Body of pancreas (tissue), 4 donors: Measurements from ENCODE around the gene KIAA1549.

Source experiments
- CTCF ChIP-seq, 7 experiments: fragments of 450-650 bp in 4 of 7; fragments of 200-600 bp in 3 of 7; sonication (generic) in 3 of 7; IDR thresholded peaks; one replicate each; pipeline ENCODE4 v1.5.1; 2016 to 2019; ENCODE audit warnings: antibody characterized with exemption in 7 of 7
- POLR2A ChIP-seq, 3 donors: fragments of 450-650 bp; IDR thresholded peaks; one replicate each; pipeline ENCODE4 v1.6.1; 2016; ENCODE audit warnings: antibody characterized with exemption in 3 of 3, mild to moderate bottlenecking in 2 of 3

GRCh38 chr7:138871065-138871813, 110.0 kb downstream of the KIAA1549 start:
- TF ChIP-seq POLR2A (IDR thresholded peaks at IDR 0.05) (no peak), CTCF (IDR thresholded peaks at IDR 0.05) (no peak)
